SJSA1 (cell line): ENCODE measurements around the gene HMMR. TPM values are rescaled to one million over a fixed set of nuclear protein-coding genes. Genes with fewer than 3 reads are reported as not detected.

ENCODE experiments used
- DNase-seq, 2 experiments: peaks; one replicate each; pipeline ENCODE4 v3.0.0-alpha.2; 2015 to 2020; ENCODE audit warnings: low spot score in 2 of 2, low read depth in 1 of 2
- H3K27ac ChIP-seq: fragments of 250-450 bp; sonication (Bioruptor Pico); 2 replicates; pipeline ENCODE4 v1.5.1; 2020; ENCODE audit warnings: mild to moderate bottlenecking, moderate library complexity
- H3K27me3 ChIP-seq: fragments of 250-450 bp; sonication (Bioruptor Pico); replicated peaks from 2 replicates; pipeline ENCODE4 v1.5.1; 2020; ENCODE audit warnings: mild to moderate bottlenecking, moderate library complexity
- H3K36me3 ChIP-seq: fragments of 250-450 bp; sonication (Bioruptor Pico); 2 replicates; pipeline ENCODE4 v1.5.1; 2020; ENCODE audit warnings: mild to moderate bottlenecking
- H3K4me1 ChIP-seq: fragments of 250-450 bp; sonication (Bioruptor Pico); replicated peaks from 2 replicates; pipeline ENCODE4 v1.6.1; 2021; ENCODE audit warnings: mild to moderate bottlenecking
- H3K4me3 ChIP-seq: fragments of 250-450 bp; sonication (Bioruptor Pico); 2 replicates; pipeline ENCODE4 v1.5.1; 2020; ENCODE audit warnings: mild to moderate bottlenecking
- H3K9me3 ChIP-seq: fragments of 250-450 bp; sonication (Bioruptor Pico); replicated peaks from 2 replicates; pipeline ENCODE4 v1.5.1; 2020; ENCODE audit warnings: mild to moderate bottlenecking
- total RNA-seq: library from RNA; depleted of rRNA; stranded (reverse); fragments of >200 nt; shearing (Covaris generic); gene quantifications from 2 replicates; pipeline ENCODE4 v1.2.3, GENCODE V29; 2014

Gene HMMR
- total RNA-seq, 1 experiment from 2014 or later, result 119 TPM

GRCh38 chr5:163473635-163474243, 13.3 kb downstream of the HMMR start:
- Histone ChIP-seq H3K4me1 (peaks cover 13% of the 10 kb centered on the region), H3K36me3 (peaks cover 93% of the 10 kb centered on the region), H3K27me3 (no peaks in the 10 kb centered on the region), H3K27ac (no peak overlapping the region), H3K4me3 (no peak overlapping the region), H3K9me3 (no peaks in the 10 kb centered on the region)
- no peak for DNase-seq

GRCh38 chr5:163475411-163475810, 15.0 kb downstream of the HMMR start:
- Histone ChIP-seq H3K4me1 (peaks cover 17% of the 10 kb centered on the region), H3K36me3 (peaks cover 95% of the 10 kb centered on the region), H3K9me3 (no peaks in the 10 kb centered on the region), H3K27me3 (no peaks in the 10 kb centered on the region), H3K27ac (no peak overlapping the region), H3K4me3 (no peak overlapping the region)
- no peak for DNase-seq

GRCh38 chr5:163478126-163478981, 17.9 kb downstream of the HMMR start:
- peak in 1 of 2 experiments; percentile 35 for DNase-seq
- peak overlapping the region; percentile 73 for H3K27ac ChIP-seq
- H3K4me3 ChIP-seq, result no peak overlapping the region
- H3K36me3 ChIP-seq, result peaks cover 86% of the 10 kb centered on the region
- H3K27me3 ChIP-seq, result no peaks in the 10 kb centered on the region
- H3K4me1 ChIP-seq, result peaks cover 17% of the 10 kb centered on the region
- no peaks in the 10 kb centered on the region for H3K9me3 ChIP-seq

- Histone ChIP-seq H3K27me3 (no peaks in the 10 kb centered on the region), H3K27ac (peak overlapping the region; percentile 73), H3K4me1 (peaks cover 17% of the 10 kb centered on the region), H3K9me3 (no peaks in the 10 kb centered on the region), H3K4me3 (no peak overlapping the region), H3K36me3 (peaks cover 85% of the 10 kb centered on the region)
- DNase-seq, result no peak
These were observed 18.5 kb downstream of the HMMR start for GRCh38 chr5:163478982-163479271.

DNA sequence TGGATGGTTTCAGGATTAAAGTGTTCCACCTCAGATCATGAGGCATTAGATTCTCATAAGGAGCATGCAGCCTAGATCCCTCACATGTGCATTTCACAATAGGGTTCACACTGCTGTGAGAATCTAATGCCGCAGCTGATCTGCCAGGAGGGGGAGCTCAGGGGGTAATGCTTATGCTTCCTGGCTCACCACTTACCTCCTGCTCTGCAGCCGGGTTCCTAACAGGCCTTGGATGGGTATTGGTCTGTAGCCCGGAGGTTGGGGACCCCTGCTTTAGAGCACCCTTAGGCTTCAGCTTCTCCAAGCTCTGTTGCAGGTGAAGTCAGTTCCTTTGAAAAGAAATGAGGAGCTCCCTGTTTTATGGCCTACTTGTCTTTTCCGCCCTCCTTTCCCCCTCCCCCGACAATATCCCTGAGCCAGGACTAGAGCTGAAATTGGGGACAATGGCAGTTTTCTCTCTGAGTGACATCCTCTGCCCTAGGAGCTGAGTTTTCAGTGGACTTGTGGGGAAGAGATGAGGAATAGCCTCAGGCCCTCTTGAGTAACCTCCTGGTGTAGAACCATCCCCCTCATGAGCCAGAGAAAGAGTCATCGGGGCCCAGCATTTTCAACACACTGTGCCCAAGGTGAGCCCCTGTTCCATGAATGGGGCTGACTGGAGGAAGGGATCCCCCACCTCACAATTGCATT, 28.8 kb downstream of the HMMR start:
- H3K27ac ChIP-seq, result no peak overlapping the region
- no peak overlapping the region for H3K4me3 ChIP-seq
- H3K9me3 ChIP-seq, result 0 out of 2 replicates have a peak, but pooled peaks cover 2% of the 10 kb centered on the region
- no peak for DNase-seq
- no peaks in the 10 kb centered on the region for H3K27me3 ChIP-seq
- peaks cover 82% of the 10 kb centered on the region for H3K36me3 ChIP-seq
- H3K4me1 ChIP-seq, result no peaks in the 10 kb centered on the region

DNA sequence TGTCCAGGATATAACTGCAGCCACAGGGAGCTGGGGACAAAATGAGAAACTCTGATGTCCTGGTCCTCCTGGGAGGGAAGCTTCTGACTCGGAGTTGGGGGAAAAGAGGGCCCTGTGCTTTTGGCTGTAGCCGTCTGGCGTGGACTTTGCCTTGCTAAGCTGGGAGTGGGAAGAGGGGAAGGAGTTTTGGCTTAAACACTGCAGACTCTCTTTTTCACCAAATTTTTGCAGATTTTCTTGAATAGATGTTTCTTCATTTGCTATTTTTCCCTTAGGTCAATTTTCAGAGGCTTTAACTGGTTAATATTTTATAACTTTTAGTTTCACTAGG, 29.3 kb downstream of the HMMR start:
- Histone ChIP-seq H3K4me1 (no peaks in the 10 kb centered on the region), H3K36me3 (peaks cover 77% of the 10 kb centered on the region), H3K9me3 (0 out of 2 replicates have a peak, but pooled peaks cover 2% of the 10 kb centered on the region)

DNA sequence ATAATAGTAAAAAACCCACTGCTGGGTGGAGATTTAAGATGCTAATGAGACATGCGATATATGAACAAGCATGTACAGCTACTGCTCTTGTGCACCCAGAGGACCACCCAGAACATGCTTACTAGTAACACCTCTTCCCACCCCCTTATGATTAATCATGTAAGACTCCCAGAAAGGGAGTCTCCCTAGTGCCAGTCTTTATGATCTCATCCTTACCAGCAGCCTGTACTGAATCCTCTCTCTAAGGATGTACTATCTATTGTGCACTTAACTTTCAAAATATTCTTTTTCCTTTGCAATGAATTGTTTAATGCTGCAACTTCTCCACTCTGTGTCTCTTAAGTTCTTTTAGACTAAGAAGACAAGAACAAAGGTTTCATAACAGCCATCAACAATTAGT, 35.9 kb downstream of the HMMR start:
- H3K4me3 ChIP-seq, result no peak overlapping the region
- H3K27ac ChIP-seq, result peak overlapping the region; percentile 46
- DNase-seq, result peak; percentile 64 to 66
- H3K27me3 ChIP-seq, result no peaks in the 10 kb centered on the region
- peaks cover 20% of the 10 kb centered on the region for H3K36me3 ChIP-seq
- H3K4me1 ChIP-seq, result peaks cover 14% of the 10 kb centered on the region
- H3K9me3 ChIP-seq, result peaks cover 8% of the 10 kb centered on the region; the same call in 1 of the 2 replicates

More for the DNA sequence above, 29.3 kb downstream of the HMMR start:
- H3K4me3 ChIP-seq, result no peak overlapping the region
- no peaks in the 10 kb centered on the region for H3K27me3 ChIP-seq
- no peak for DNase-seq
- no peak overlapping the region for H3K27ac ChIP-seq

DNA sequence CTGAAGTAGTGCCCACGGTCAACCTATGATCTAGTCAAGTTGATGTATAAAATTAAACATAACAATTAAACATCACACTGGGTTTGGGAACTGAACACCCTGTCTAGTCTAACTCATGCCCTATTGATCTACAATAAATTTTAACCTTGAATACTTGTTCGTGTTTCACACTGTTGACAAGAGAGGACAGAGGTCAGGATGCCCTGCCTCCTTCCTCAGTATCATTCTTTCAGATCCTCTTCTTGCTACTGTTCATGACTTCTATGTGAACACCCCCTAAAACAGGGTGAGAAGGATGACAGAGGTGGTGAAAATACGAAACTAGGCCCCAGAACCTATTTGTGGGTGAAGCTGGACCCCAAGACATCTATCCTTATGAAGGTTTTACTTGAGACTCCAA, 36.9 kb downstream of the HMMR start:
- Histone ChIP-seq H3K9me3 (peaks cover 8% of the 10 kb centered on the region; the same call in 1 of the 2 replicates), H3K36me3 (peaks cover 12% of the 10 kb centered on the region), H3K4me1 (peaks cover 15% of the 10 kb centered on the region), H3K4me3 (no peak overlapping the region), H3K27ac (no peak overlapping the region), H3K27me3 (no peaks in the 10 kb centered on the region)
- DNase-seq, result no peak

DNA sequence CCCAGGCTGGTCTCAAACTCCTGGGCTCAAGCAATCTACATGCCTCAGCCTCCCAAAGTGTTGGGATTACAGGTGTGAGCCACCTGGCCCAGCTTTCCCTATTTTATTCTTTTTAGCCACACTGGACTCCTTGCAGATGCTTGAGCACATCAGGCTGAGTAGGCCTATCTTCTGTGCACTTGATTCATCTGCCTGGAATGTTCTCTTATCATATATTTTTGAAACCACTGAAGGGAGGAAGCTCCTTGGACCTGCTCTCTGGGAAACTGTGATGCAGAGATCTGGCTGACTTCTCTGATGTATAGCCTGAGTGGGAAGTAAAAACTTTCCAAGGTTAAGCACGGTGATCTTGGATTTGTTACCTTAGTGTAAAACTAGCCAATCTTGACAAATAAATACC, 38.5 kb downstream of the HMMR start:
- DNase-seq, result no peak
- Histone ChIP-seq H3K36me3 (no peaks in the 10 kb centered on the region), H3K4me3 (no peak overlapping the region), H3K27ac (no peak overlapping the region), H3K27me3 (no peaks in the 10 kb centered on the region), H3K9me3 (peaks cover 7% of the 10 kb centered on the region; the same call in 1 of the 2 replicates), H3K4me1 (peaks cover 21% of the 10 kb centered on the region)

- Histone ChIP-seq H3K36me3 (no peaks in the 10 kb centered on the region), H3K27ac (no peak overlapping the region), H3K27me3 (no peaks in the 10 kb centered on the region), H3K4me1 (peaks cover 11% of the 10 kb centered on the region), H3K4me3 (peak overlapping the region; percentile 68), H3K9me3 (no peaks in the 10 kb centered on the region)
- no peak for DNase-seq
These were observed 42.1 kb downstream of the HMMR start for GRCh38 chr5:163502521-163502920.

- Histone ChIP-seq H3K27me3 (no peaks in the 10 kb centered on the region), H3K4me3 (peak overlapping the region; percentile 68), H3K27ac (peak overlapping the region; percentile 49), H3K4me1 (peaks cover 11% of the 10 kb centered on the region), H3K9me3 (no peaks in the 10 kb centered on the region), H3K36me3 (no peaks in the 10 kb centered on the region)
- DNase-seq, result peak; percentile 55 to 71
These were observed 43.0 kb downstream of the HMMR start for GRCh38 chr5:163503106-163504078.

DNA sequence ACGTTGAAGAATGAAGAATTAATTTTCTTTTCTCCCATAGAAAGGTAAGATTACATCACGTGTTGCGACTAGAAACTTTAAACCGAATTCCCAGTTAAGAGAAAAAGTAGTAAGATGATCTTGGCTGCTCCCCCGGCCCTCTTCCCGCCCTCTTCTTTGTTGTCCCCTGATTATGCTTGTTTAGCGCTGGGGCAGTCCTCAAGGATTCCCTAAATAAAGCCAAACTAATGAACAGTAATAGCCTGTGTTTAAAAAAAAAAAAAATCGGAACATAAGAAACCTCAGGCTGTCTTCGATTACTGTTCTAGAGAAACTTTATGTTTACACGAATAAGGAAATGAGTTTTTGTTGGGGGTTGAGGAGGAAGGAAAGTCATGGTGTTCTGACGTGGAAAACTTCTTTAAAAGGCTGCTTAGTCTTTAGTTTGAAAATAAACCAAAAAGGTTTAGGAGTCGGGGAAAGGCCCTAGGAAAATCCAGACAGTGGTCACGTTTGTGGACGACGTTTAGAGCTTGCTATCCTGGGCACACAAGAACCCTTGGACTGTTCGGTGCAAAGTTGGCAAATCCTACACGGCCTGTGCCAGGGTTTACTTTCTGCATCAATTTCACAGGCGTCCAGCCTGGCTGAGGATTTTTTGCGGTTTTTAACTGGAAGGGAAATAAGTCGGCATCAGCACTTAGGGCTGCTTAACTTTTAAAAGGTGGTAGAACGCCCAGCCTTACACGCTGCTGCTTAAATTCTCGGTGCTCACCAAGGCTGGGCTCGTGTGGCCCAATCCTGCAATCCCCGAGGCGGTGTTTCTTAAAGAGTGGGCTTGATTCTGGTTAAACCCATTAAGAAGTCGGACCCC, 43.9 kb downstream of the HMMR start:
- Histone ChIP-seq H3K27me3 (no peaks in the 10 kb centered on the region), H3K36me3 (no peaks in the 10 kb centered on the region), H3K4me1 (peaks cover 11% of the 10 kb centered on the region), H3K9me3 (no peaks in the 10 kb centered on the region), H3K4me3 (peak overlapping the region; percentile 68), H3K27ac (peak overlapping the region; percentile 49)
- peak; percentile 52 to 66 for DNase-seq
